HEK293 (cell line): ENCODE measurements around the gene PIEZO1.

Source experiments
- CTCF ChIA-PET: fragments of 350-600 bp; formaldehyde crosslinking; extraction: SDS; loops from one replicate; lab custom pipeline; 2021; ENCODE audit warnings: antibody characterized with exemption; lab: Yijun Ruan, JAX
- POLR2A ChIA-PET: fragments of 300-600 bp; formaldehyde crosslinking; extraction: SDS; loops from one replicate; lab custom pipeline; 2020; ENCODE audit warnings: antibody characterized with exemption, inconsistent platforms; lab: Yijun Ruan, JAX
- H3K27ac ChIP-seq: fragments of 200-500 bp; sonication (Bioruptor generic); 2 replicates; pipeline ENCODE4 v1.5.1; 2014; ENCODE audit warnings: low read depth, low read length, control low read depth, inconsistent platforms; ENCODE audit errors: extremely low read depth
- H3K36me3 ChIP-seq, 2 experiments: fragments of 200-500 bp in 1 of 2; sonication (Bioruptor generic) in 1 of 2; 1 replicate in 1 of 2; 2 replicates in 1 of 2; pipeline ENCODE4 v1.5.1; 2014 to 2017; ENCODE audit warnings: inconsistent platforms in 2 of 2, low read length in 2 of 2; ENCODE audit not compliant: control insufficient read depth in 2 of 2, insufficient read depth in 1 of 2
- H3K4me1 ChIP-seq: fragments of 200-500 bp; sonication (Bioruptor generic); 2 replicates; pipeline ENCODE4 v1.5.1; 2014; ENCODE audit warnings: mild to moderate bottlenecking, low read length, inconsistent platforms; ENCODE audit not compliant: control insufficient read depth, insufficient read depth
- H3K4me3 ChIP-seq: 2 replicates; pipeline ENCODE4 v1.5.1; 2011; ENCODE audit warnings: low read depth, mild to moderate bottlenecking, control low read depth, low read length, moderate library complexity
- H3K9me3 ChIP-seq: fragments of 200-500 bp; sonication (Bioruptor generic); 2 replicates; pipeline ENCODE4 v1.5.1; 2014; ENCODE audit warnings: low read depth, low read length, inconsistent platforms; ENCODE audit not compliant: control insufficient read depth, insufficient read depth
- GLI4 ChIP-seq: fragments of 450-650 bp; formaldehyde crosslinking; IDR thresholded peaks from 2 replicates; pipeline ENCODE4 v1.5.1; 2016; ENCODE audit warnings: missing biosample characterization, missing genetic modification characterization
- KLF9 ChIP-seq: fragments of 450-650 bp; formaldehyde crosslinking; IDR thresholded peaks from 2 replicates; pipeline ENCODE4 v1.5.1; 2016; ENCODE audit warnings: missing biosample characterization, missing genetic modification characterization, low read depth
- MEIS1 ChIP-seq: sonication (generic); formaldehyde crosslinking; IDR thresholded peaks from 2 replicates; pipeline ENCODE4 v1.8.1; 2022; ENCODE audit warnings: missing genetic modification reagents, mild to moderate bottlenecking, borderline replicate concordance
- SP2 ChIP-seq: fragments of 450-650 bp; formaldehyde crosslinking; IDR thresholded peaks from 2 replicates; pipeline ENCODE4 v1.5.1; 2016; ENCODE audit warnings: missing biosample characterization, missing genetic modification characterization
- ZBTB20 ChIP-seq: fragments of 450-650 bp; formaldehyde crosslinking; IDR thresholded peaks from 2 replicates; pipeline ENCODE4 v1.5.1; 2016; ENCODE audit warnings: missing biosample characterization, missing genetic modification characterization
- ZFHX2 ChIP-seq: fragments of 450-650 bp; formaldehyde crosslinking; conservative IDR thresholded peaks from 2 replicates; pipeline ENCODE4 v1.5.1; 2016; ENCODE audit warnings: missing biosample characterization, missing genetic modification characterization
- ZNF112 ChIP-seq: fragments of 450-650 bp; formaldehyde crosslinking; IDR thresholded peaks from 2 replicates; pipeline ENCODE4 v1.5.0; 2017; ENCODE audit warnings: missing biosample characterization, missing genetic modification characterization
- ZNF19 ChIP-seq: fragments of 450-650 bp; formaldehyde crosslinking; IDR thresholded peaks from 2 replicates; pipeline ENCODE4; 2016; ENCODE audit warnings: missing biosample characterization, missing genetic modification characterization, low read depth
- ZNF350 ChIP-seq: fragments of 450-650 bp; formaldehyde crosslinking; IDR thresholded peaks from 2 replicates; pipeline ENCODE4 v1.5.0; 2017; ENCODE audit warnings: missing biosample characterization, mild to moderate bottlenecking, missing genetic modification characterization
- ZNF362 ChIP-seq: fragments of 450-650 bp; formaldehyde crosslinking; IDR thresholded peaks from 2 replicates; pipeline ENCODE4 v1.5.1; 2016; ENCODE audit warnings: missing biosample characterization, missing genetic modification characterization
- ZNF416 ChIP-seq: fragments of 450-650 bp; formaldehyde crosslinking; IDR thresholded peaks from 2 replicates; pipeline ENCODE4 v1.5.1; 2016; ENCODE audit warnings: missing biosample characterization, missing genetic modification characterization
- ZNF488 ChIP-seq: fragments of 450-650 bp; formaldehyde crosslinking; IDR thresholded peaks from 2 replicates; pipeline ENCODE4 v1.5.1; 2016; ENCODE audit warnings: missing biosample characterization, missing genetic modification characterization
- ZNF521 ChIP-seq: fragments of 450-650 bp; formaldehyde crosslinking; IDR thresholded peaks from 2 replicates; pipeline ENCODE4 v1.5.1; 2017; ENCODE audit warnings: missing biosample characterization, mild to moderate bottlenecking, missing genetic modification characterization
- ZNF529 ChIP-seq: fragments of 450-650 bp; formaldehyde crosslinking; IDR thresholded peaks from 2 replicates; pipeline ENCODE4 v1.5.1; 2017; ENCODE audit warnings: missing genetic modification characterization, missing biosample characterization; ENCODE audit not compliant: insufficient replicate concordance
- ZNF791 ChIP-seq: fragments of 450-650 bp; formaldehyde crosslinking; IDR thresholded peaks from 2 replicates; pipeline ENCODE4 v1.5.1; 2016; ENCODE audit warnings: missing biosample characterization, missing genetic modification characterization
- ZNF792 ChIP-seq: fragments of 450-650 bp; formaldehyde crosslinking; IDR thresholded peaks from 2 replicates; pipeline ENCODE4 v1.5.1; 2016; ENCODE audit warnings: missing biosample characterization, missing genetic modification characterization
- TF ChIP-seq, protein P1 (sequence below): sonication (generic); formaldehyde crosslinking; IDR thresholded peaks from 2 replicates; pipeline ENCODE4 v1.8.1; 2022; ENCODE audit warnings: mild to moderate bottlenecking, moderate library complexity, missing genetic modification reagents
- TF ChIP-seq, protein P2 (sequence below): fragments of 450-650 bp; formaldehyde crosslinking; IDR thresholded peaks from 2 replicates; pipeline ENCODE4 v1.5.1; 2016; ENCODE audit warnings: missing biosample characterization, missing genetic modification characterization
- TF ChIP-seq, protein P3 (sequence below): fragments of 450-650 bp; formaldehyde crosslinking; IDR thresholded peaks from 2 replicates; pipeline ENCODE4 v1.5.1; 2017; ENCODE audit warnings: missing biosample characterization, missing genetic modification characterization
- TF ChIP-seq, protein P4 (sequence below): fragments of 450-650 bp; formaldehyde crosslinking; IDR thresholded peaks from 2 replicates; pipeline ENCODE4 v1.5.1; 2016; ENCODE audit warnings: missing biosample characterization, missing genetic modification characterization

The PIEZO1 gene

DNA sequence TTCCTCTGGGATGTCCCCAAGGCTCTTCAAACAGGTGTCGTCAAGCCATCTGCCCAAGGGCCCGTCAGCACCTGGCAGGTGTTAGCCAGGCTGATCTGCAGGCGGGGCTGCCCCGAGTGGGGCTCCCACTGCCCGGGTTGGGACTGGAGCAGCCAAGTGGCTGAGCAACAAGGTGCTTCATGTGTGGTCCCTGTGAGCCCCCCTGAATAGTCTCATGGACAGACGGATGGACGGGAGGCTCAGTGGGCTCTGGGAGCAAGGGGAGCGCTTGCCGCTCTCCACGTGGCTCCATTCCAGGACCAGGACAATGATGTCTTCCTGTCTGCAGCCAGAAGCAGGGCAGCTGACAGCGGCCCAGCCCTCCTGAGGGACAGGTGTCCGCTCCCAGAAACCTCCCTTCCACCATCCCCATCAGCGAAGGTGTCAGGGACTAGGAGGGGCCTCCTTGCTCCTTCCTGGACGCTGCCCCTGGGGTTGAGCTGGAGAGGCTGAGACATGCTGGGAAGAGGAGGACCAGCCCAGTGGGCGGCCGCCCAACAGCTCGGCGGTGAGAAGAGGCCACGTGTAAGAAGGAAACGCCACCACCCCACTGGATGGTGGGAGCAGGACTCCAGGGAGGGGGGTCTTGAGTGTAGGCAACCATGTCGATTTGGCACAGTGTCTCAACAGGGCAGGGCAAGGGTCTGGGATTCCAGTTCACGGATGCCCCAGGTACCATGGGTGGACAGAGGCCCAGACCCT, 108.3 kb downstream of the PIEZO1 start:
- POLR2A ChIA-PET: interaction anchor here (1.1 kb wide), 1 partner anchor 14 kb away, joined by 3 read pairs; the partner anchor contains the start of gene MVD

More for the DNA sequence above, 108.3 kb downstream of the PIEZO1 start:
- CTCF ChIA-PET: no interaction called here
- Histone ChIP-seq H3K36me3 (no peaks in the 10 kb centered on the region), H3K4me1 (no peaks in the 10 kb centered on the region)
- no peak for TF ChIP-seq ZNF488
- TF ChIP-seq, protein P1, sequence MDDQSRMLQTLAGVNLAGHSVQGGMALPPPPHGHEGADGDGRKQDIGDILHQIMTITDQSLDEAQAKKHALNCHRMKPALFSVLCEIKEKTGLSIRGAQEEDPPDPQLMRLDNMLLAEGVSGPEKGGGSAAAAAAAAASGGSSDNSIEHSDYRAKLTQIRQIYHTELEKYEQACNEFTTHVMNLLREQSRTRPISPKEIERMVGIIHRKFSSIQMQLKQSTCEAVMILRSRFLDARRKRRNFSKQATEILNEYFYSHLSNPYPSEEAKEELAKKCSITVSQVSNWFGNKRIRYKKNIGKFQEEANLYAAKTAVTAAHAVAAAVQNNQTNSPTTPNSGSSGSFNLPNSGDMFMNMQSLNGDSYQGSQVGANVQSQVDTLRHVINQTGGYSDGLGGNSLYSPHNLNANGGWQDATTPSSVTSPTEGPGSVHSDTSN (CRISPR knock-in tag): no peak
- TF ChIP-seq, protein P2, sequence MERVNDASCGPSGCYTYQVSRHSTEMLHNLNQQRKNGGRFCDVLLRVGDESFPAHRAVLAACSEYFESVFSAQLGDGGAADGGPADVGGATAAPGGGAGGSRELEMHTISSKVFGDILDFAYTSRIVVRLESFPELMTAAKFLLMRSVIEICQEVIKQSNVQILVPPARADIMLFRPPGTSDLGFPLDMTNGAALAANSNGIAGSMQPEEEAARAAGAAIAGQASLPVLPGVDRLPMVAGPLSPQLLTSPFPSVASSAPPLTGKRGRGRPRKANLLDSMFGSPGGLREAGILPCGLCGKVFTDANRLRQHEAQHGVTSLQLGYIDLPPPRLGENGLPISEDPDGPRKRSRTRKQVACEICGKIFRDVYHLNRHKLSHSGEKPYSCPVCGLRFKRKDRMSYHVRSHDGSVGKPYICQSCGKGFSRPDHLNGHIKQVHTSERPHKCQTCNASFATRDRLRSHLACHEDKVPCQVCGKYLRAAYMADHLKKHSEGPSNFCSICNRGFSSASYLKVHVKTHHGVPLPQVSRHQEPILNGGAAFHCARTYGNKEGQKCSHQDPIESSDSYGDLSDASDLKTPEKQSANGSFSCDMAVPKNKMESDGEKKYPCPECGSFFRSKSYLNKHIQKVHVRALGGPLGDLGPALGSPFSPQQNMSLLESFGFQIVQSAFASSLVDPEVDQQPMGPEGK: no peak
- TF ChIP-seq, protein P3, sequence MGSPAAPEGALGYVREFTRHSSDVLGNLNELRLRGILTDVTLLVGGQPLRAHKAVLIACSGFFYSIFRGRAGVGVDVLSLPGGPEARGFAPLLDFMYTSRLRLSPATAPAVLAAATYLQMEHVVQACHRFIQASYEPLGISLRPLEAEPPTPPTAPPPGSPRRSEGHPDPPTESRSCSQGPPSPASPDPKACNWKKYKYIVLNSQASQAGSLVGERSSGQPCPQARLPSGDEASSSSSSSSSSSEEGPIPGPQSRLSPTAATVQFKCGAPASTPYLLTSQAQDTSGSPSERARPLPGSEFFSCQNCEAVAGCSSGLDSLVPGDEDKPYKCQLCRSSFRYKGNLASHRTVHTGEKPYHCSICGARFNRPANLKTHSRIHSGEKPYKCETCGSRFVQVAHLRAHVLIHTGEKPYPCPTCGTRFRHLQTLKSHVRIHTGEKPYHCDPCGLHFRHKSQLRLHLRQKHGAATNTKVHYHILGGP: no peak
- no peak for TF ChIP-seq ZNF19 (tag by site-specific recombination)
- no peak for TF ChIP-seq ZNF791 (tag by site-specific recombination)
- no peak for TF ChIP-seq GLI4
- no peak for TF ChIP-seq ZNF416 (tag by site-specific recombination)
- TF ChIP-seq ZNF792 (tag by site-specific recombination): no peak
- TF ChIP-seq MEIS1: no peak
- TF ChIP-seq, protein P4, sequence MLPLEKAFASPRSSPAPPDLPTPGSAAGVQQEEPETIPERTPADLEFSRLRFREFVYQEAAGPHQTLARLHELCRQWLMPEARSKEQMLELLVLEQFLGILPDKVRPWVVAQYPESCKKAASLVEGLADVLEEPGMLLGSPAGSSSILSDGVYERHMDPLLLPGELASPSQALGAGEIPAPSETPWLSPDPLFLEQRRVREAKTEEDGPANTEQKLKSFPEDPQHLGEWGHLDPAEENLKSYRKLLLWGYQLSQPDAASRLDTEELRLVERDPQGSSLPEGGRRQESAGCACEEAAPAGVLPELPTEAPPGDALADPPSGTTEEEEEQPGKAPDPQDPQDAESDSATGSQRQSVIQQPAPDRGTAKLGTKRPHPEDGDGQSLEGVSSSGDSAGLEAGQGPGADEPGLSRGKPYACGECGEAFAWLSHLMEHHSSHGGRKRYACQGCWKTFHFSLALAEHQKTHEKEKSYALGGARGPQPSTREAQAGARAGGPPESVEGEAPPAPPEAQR (tag by site-specific recombination): no peak
- TF ChIP-seq KLF9: no peak
- no peak for TF ChIP-seq ZNF521 (tag by site-specific recombination)
- TF ChIP-seq ZFHX2 (tag by site-specific recombination): no peak
- TF ChIP-seq ZNF350 (tag by site-specific recombination): no peak
- no peak for TF ChIP-seq ZBTB20
- TF ChIP-seq ZNF112 (tag by site-specific recombination): no peak
- TF ChIP-seq ZNF529 (tag by site-specific recombination): no peak
- TF ChIP-seq SP2 (tag by site-specific recombination): no peak
- TF ChIP-seq ZNF362 (tag by site-specific recombination): no peak
- TF ChIP-seq, all 188 proteins: peak for 0
- Histone ChIP-seq H3K9me3 (no peaks in the 10 kb centered on the region), H3K4me3 (no peak overlapping the region), H3K27ac (no peak overlapping the region)
